Astrocyte (in vitro differentiated cells and primary cell): Measurements from ENCODE around the gene ZNF608. TPM values are rescaled to one million over a fixed set of nuclear protein-coding genes. Genes with fewer than 3 reads are reported as not detected.

Source experiments
- DNase-seq: peaks from one replicate; pipeline ENCODE4 v3.0.0-alpha.2; 2010; ENCODE audit warnings: low read depth
- FAIRE-seq: peaks from 2 replicates; lab custom pipeline; 2011; peaks lifted over from hg19 to GRCh38; lab: Jason Lieb, UNC
- H2AFZ ChIP-seq: 2 replicates; pipeline ENCODE4 v1.6.0; 2012; ENCODE audit warnings: low read depth, low read length, inconsistent platforms
- H3K27ac ChIP-seq: 2 replicates; pipeline ENCODE4 v1.5.1; 2011; ENCODE audit warnings: low read depth, low read length, inconsistent platforms
- H3K27me3 ChIP-seq: 2 replicates; pipeline ENCODE4 v1.6.0; 2011; ENCODE audit warnings: low read length, inconsistent platforms; ENCODE audit not compliant: insufficient read depth
- H3K36me3 ChIP-seq: 2 replicates; pipeline ENCODE4 v1.5.1; 2011; ENCODE audit warnings: low read length, inconsistent platforms; ENCODE audit not compliant: insufficient read depth
- H3K4me1 ChIP-seq: 2 replicates; pipeline ENCODE4 v1.5.1; 2011; ENCODE audit warnings: low read length, inconsistent platforms; ENCODE audit not compliant: insufficient read depth
- H3K4me2 ChIP-seq: 2 replicates; pipeline ENCODE4 v1.6.0; 2012; ENCODE audit warnings: low read length, inconsistent platforms
- H3K4me3 ChIP-seq: 2 replicates; pipeline ENCODE4 v1.5.1; 2011; ENCODE audit warnings: low read depth, mild to moderate bottlenecking, low read length, inconsistent platforms; ENCODE audit not compliant: insufficient read depth
- H3K79me2 ChIP-seq: 2 replicates; pipeline ENCODE4 v1.6.0; 2012; ENCODE audit warnings: mild to moderate bottlenecking, low read length, inconsistent platforms; ENCODE audit not compliant: insufficient read depth
- H3K9ac ChIP-seq: 2 replicates; pipeline ENCODE4 v1.6.0; 2012; ENCODE audit warnings: mild to moderate bottlenecking, low read length, inconsistent platforms
- H3K9me3 ChIP-seq: 2 replicates; pipeline ENCODE4 v1.5.1; 2012; ENCODE audit warnings: low read depth, mild to moderate bottlenecking, low read length, inconsistent platforms; ENCODE audit not compliant: insufficient read depth
- H4K20me1 ChIP-seq: 2 replicates; pipeline ENCODE4 v1.6.0; 2012; ENCODE audit warnings: low read length, inconsistent platforms; ENCODE audit not compliant: insufficient read depth
- H3K27ac Mint-ChIP-seq: one replicate; pipeline ENCODE4 v1.8.0; 2021; ENCODE audit warnings: mild to moderate bottlenecking, mixed read lengths; ENCODE audit not compliant: unreplicated experiment
- H3K27me3 Mint-ChIP-seq: one replicate; pipeline ENCODE4 v1.8.0; 2021; ENCODE audit warnings: low read depth, mixed read lengths; ENCODE audit not compliant: unreplicated experiment
- H3K36me3 Mint-ChIP-seq: one replicate; pipeline ENCODE4 v1.8.0; 2021; ENCODE audit warnings: low read depth, mixed read lengths; ENCODE audit not compliant: unreplicated experiment
- H3K4me1 Mint-ChIP-seq: one replicate; pipeline ENCODE4 v1.8.0; 2021; ENCODE audit warnings: low read depth, mixed read lengths; ENCODE audit not compliant: unreplicated experiment
- H3K4me3 Mint-ChIP-seq: one replicate; pipeline ENCODE4 v1.8.0; 2021; ENCODE audit warnings: mild to moderate bottlenecking, moderate library complexity, mixed read lengths; ENCODE audit not compliant: unreplicated experiment
- H3K9me3 Mint-ChIP-seq: one replicate; pipeline ENCODE4 v1.8.0; 2021; ENCODE audit warnings: mild to moderate bottlenecking, mixed read lengths; ENCODE audit not compliant: unreplicated experiment
- EZH2 ChIP-seq: IDR thresholded peaks from 2 replicates; pipeline ENCODE4 v1.6.1; 2012; ENCODE audit warnings: mild to moderate bottlenecking, low read length, inconsistent platforms; ENCODE audit not compliant: insufficient read depth
- total RNA-seq: library from RNA; stranded (reverse); gene quantifications from 2 replicates; pipeline ENCODE4 v1.2.1, GENCODE V29; 2021
- TF ChIP-seq, protein P1 (sequence below): IDR thresholded peaks from 2 replicates; pipeline ENCODE4 v1.5.1; 2011; ENCODE audit warnings: low read depth, mild to moderate bottlenecking, inconsistent platforms, low read length, moderate library complexity; ENCODE audit not compliant: insufficient read depth

The ZNF608 gene
- total RNA-seq, 1 donor from 2014 or later: 57.3 TPM

DNA sequence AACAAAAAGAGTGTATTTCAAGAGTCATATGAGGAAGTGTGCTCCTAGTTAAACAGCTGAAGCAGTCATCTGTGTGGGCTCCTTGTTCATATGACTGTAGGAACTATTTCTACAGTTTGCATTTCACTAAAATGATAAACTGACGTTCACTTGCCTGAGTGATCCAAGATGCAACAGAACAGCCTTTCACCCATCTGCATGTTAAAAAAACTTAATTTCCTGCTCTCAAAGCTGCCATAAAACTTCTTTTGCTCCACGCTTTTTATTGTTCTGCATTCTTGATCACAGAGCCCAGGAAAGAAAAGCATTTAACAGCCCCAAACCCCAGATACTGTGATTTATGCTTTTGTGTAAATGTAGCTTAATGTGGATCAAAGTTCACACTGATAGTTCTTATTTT, 43.9 kb downstream of the ZNF608 start:
- Histone ChIP-seq H3K4me2 (no peak overlapping the region), H2AFZ (no peak overlapping the region), H3K27me3 (no peaks in the 10 kb centered on the region), H3K27ac (no peak overlapping the region), H3K9ac (no peak overlapping the region), H3K4me1 (peaks cover 24% of the 10 kb centered on the region), H4K20me1 (peaks cover 64% of the 10 kb centered on the region), H3K36me3 (no peaks in the 10 kb centered on the region), H3K4me3 (no peak overlapping the region), H3K9me3 (no peaks in the 10 kb centered on the region), H3K79me2 (peaks cover 67% of the 10 kb centered on the region)
- DNase-seq (no peak), FAIRE-seq (no peak)
- peaks cover 12% of the 10 kb centered on the region for H3K36me3 Mint-ChIP-seq
- no peak overlapping the region for H3K27ac Mint-ChIP-seq
- H3K4me1 Mint-ChIP-seq: peaks cover 72% of the 10 kb centered on the region
- H3K27me3 Mint-ChIP-seq: no peaks in the 10 kb centered on the region
- TF ChIP-seq, protein P1, sequence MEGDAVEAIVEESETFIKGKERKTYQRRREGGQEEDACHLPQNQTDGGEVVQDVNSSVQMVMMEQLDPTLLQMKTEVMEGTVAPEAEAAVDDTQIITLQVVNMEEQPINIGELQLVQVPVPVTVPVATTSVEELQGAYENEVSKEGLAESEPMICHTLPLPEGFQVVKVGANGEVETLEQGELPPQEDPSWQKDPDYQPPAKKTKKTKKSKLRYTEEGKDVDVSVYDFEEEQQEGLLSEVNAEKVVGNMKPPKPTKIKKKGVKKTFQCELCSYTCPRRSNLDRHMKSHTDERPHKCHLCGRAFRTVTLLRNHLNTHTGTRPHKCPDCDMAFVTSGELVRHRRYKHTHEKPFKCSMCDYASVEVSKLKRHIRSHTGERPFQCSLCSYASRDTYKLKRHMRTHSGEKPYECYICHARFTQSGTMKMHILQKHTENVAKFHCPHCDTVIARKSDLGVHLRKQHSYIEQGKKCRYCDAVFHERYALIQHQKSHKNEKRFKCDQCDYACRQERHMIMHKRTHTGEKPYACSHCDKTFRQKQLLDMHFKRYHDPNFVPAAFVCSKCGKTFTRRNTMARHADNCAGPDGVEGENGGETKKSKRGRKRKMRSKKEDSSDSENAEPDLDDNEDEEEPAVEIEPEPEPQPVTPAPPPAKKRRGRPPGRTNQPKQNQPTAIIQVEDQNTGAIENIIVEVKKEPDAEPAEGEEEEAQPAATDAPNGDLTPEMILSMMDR: no peak
- TF ChIP-seq EZH2: no peak
- H3K9me3 Mint-ChIP-seq: no peaks in the 10 kb centered on the region
- H3K4me3 Mint-ChIP-seq: no peak overlapping the region

- H3K4me1 ChIP-seq: peaks cover 21% of the 10 kb centered on the region
Observed at GRCh38 chr5:124701873-124702425, 44.5 kb downstream of the ZNF608 start.

GRCh38 chr5:124701016-124701415, 45.4 kb downstream of the ZNF608 start:
- Histone ChIP-seq H3K4me1 (peaks cover 16% of the 10 kb centered on the region), H4K20me1 (peaks cover 52% of the 10 kb centered on the region), H2AFZ (no peak overlapping the region), H3K27me3 (no peaks in the 10 kb centered on the region), H3K27ac (no peak overlapping the region), H3K4me2 (no peak overlapping the region), H3K36me3 (no peaks in the 10 kb centered on the region), H3K4me3 (no peak overlapping the region), H3K9ac (no peak overlapping the region), H3K9me3 (no peaks in the 10 kb centered on the region), H3K79me2 (peaks cover 63% of the 10 kb centered on the region)
- H3K9me3 Mint-ChIP-seq: no peaks in the 10 kb centered on the region
- peaks cover 12% of the 10 kb centered on the region for H3K36me3 Mint-ChIP-seq
- H3K27me3 Mint-ChIP-seq: no peaks in the 10 kb centered on the region
- H3K27ac Mint-ChIP-seq: no peak overlapping the region
- no peak overlapping the region for H3K4me3 Mint-ChIP-seq
- TF ChIP-seq, protein P1: no peak
- TF ChIP-seq EZH2: no peak
- DNase-seq: no peak
- FAIRE-seq: no peak
- peaks cover 70% of the 10 kb centered on the region for H3K4me1 Mint-ChIP-seq

More at GRCh38 chr5:124701873-124702425, 44.5 kb downstream of the ZNF608 start:
- Histone ChIP-seq H3K4me2 (no peak overlapping the region), H3K4me3 (no peak overlapping the region), H3K27me3 (no peaks in the 10 kb centered on the region), H2AFZ (no peak overlapping the region), H3K27ac (no peak overlapping the region), H3K36me3 (no peaks in the 10 kb centered on the region), H4K20me1 (peaks cover 61% of the 10 kb centered on the region), H3K79me2 (peaks cover 63% of the 10 kb centered on the region), H3K9me3 (no peaks in the 10 kb centered on the region), H3K9ac (no peak overlapping the region)
- H3K9me3 Mint-ChIP-seq: no peaks in the 10 kb centered on the region
- H3K27ac Mint-ChIP-seq: no peak overlapping the region
- H3K4me3 Mint-ChIP-seq: no peak overlapping the region
- peaks cover 12% of the 10 kb centered on the region for H3K36me3 Mint-ChIP-seq
- H3K4me1 Mint-ChIP-seq: peaks cover 71% of the 10 kb centered on the region
- DNase-seq (no peak), FAIRE-seq (no peak)
- TF ChIP-seq, protein P1: no peak
- no peak for TF ChIP-seq EZH2
- no peaks in the 10 kb centered on the region for H3K27me3 Mint-ChIP-seq
